Loucy (cell line): Measurements from ENCODE around the gene CPEB4.

ENCODE experiments used
- CTCF ChIP-seq: fragments of 200-600 bp; sonication (generic); conservative IDR thresholded peaks from 2 replicates; pipeline ENCODE4 v1.5.1; 2014; ENCODE audit warnings: mild to moderate bottlenecking, antibody characterized with exemption, low read length
- EZH2phosphoT487 ChIP-seq: fragments of 200-600 bp; IDR thresholded peaks from 2 replicates; pipeline ENCODE4 v1.6.1; 2018; ENCODE audit warnings: antibody characterized with exemption, mild to moderate bottlenecking, moderate library complexity, borderline replicate concordance

- TF ChIP-seq CTCF (no peak), EZH2phosphoT487 (no peak)
Measured at GRCh38 chr5:173902743-173903142, 14.6 kb downstream of the CPEB4 start.
